ENCODE results near the gene SPOPL. TPM values are rescaled to one million over a fixed set of nuclear protein-coding genes. Genes with fewer than 3 reads are reported as not detected.
A peak's percentile ranks its signal among the peaks of the same experiment; 100 is the strongest.

Gene SPOPL
- total RNA-seq, 1 experiment from 2014 or later: 21.8 TPM

DNA sequence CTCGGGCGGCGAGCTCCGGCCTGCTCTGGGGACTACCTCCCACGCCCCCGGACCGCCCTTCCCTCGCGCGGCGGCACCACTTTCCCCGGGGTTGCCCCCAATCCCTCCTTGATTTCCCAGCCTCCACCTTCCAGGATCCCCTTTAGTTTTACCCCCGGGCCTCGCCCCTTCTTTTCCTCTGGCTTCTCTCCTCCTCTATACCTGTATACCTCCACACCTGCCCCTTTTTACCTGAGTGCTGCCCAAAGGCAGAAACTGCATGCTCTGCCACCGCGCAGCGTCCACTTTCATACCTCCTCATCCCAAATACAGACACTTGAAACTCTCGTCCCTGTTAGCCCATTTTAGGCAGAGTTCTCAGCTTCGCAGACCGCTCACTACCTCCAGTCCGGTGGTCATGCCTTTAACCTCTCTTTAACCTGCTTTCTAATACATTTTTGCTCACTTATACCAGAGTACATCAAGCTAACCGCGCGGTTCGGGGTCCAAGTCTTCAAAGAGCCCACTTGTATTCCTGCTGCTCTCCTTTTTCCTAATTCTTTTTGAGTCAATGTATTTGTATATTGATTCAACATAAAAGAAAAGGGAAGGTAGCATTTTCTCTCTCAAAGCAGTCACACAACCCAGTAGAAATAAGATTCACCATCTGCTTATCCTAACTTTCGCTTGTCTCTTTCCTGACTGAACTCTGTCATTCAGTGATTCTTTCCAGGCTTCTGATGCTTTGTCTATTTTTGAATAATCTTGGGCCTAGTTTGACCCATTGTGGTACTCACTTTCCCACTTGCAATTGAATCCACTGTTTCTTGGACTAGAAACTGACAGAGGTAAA, 901 bp downstream of the SPOPL start:
- ATAC-seq (peak; percentile 9), DNase-seq (ENCODE audit: low read depth, low spot score) (no peak)
- Histone ChIP-seq H3K27ac (ENCODE audit: low read length) (peak overlapping the region; percentile 81), H3K27me3 (ENCODE audit: control insufficient read depth, insufficient read depth, low read length) (no peaks in the 10 kb centered on the region), H3K36me3 (ENCODE audit: control insufficient read depth, insufficient read depth, low read length) (peaks cover 3% of the 10 kb centered on the region; the same call in 1 of the 2 replicates), H3K9me3 (ENCODE audit: control insufficient read depth, insufficient read depth, low read depth, low read length) (no peaks in the 10 kb centered on the region), H3K4me3 (ENCODE audit: low read depth in 2 of 2, low read length in 2 of 2) (peak overlapping the region; percentile 88 to 95), H3K4me1 (ENCODE audit: control insufficient read depth, insufficient read depth, low read length) (peaks cover 41% of the 10 kb centered on the region)
- intact Hi-C loops (cut with micrococcal nuclease; ENCODE audit: unreplicated experiment) (loop anchor here (10.0 kb wide), 1 partner anchor 272 kb away; no protein-coding TSS in a partner anchor), in situ Hi-C loops (cut with HindIII; ENCODE audit: low pct_unique_long_range_greater_than_20kb, low sequenced_read_pairs) (no loop called here)
- TSS peak; percentile 74 for BruUV-seq (replicated peaks)
- ChIA-PET POLR2A (no interaction called here), CTCF (interaction anchor here (0.6 kb wide), 1 partner anchor 25 kb away, joined by 3 read pairs; no protein-coding TSS in a partner anchor)
- TF ChIP-seq SIN3A (IDR thresholded peaks at IDR 0.05; ENCODE audit: borderline replicate concordance, insufficient read depth, low read depth, low read length) (no peak), TCF7L2 (IDR thresholded peaks at IDR 0.05; ENCODE audit: low read depth, low read length) (no peak)
- TF ChIP-seq, protein P1, sequence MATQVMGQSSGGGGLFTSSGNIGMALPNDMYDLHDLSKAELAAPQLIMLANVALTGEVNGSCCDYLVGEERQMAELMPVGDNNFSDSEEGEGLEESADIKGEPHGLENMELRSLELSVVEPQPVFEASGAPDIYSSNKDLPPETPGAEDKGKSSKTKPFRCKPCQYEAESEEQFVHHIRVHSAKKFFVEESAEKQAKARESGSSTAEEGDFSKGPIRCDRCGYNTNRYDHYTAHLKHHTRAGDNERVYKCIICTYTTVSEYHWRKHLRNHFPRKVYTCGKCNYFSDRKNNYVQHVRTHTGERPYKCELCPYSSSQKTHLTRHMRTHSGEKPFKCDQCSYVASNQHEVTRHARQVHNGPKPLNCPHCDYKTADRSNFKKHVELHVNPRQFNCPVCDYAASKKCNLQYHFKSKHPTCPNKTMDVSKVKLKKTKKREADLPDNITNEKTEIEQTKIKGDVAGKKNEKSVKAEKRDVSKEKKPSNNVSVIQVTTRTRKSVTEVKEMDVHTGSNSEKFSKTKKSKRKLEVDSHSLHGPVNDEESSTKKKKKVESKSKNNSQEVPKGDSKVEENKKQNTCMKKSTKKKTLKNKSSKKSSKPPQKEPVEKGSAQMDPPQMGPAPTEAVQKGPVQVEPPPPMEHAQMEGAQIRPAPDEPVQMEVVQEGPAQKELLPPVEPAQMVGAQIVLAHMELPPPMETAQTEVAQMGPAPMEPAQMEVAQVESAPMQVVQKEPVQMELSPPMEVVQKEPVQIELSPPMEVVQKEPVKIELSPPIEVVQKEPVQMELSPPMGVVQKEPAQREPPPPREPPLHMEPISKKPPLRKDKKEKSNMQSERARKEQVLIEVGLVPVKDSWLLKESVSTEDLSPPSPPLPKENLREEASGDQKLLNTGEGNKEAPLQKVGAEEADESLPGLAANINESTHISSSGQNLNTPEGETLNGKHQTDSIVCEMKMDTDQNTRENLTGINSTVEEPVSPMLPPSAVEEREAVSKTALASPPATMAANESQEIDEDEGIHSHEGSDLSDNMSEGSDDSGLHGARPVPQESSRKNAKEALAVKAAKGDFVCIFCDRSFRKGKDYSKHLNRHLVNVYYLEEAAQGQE (IDR thresholded peaks at IDR 0.05; ENCODE audit: insufficient read depth in 1 of 2, low read depth in 2 of 2, low read length in 1 of 2): no peak
- TF ChIP-seq, protein P2, sequence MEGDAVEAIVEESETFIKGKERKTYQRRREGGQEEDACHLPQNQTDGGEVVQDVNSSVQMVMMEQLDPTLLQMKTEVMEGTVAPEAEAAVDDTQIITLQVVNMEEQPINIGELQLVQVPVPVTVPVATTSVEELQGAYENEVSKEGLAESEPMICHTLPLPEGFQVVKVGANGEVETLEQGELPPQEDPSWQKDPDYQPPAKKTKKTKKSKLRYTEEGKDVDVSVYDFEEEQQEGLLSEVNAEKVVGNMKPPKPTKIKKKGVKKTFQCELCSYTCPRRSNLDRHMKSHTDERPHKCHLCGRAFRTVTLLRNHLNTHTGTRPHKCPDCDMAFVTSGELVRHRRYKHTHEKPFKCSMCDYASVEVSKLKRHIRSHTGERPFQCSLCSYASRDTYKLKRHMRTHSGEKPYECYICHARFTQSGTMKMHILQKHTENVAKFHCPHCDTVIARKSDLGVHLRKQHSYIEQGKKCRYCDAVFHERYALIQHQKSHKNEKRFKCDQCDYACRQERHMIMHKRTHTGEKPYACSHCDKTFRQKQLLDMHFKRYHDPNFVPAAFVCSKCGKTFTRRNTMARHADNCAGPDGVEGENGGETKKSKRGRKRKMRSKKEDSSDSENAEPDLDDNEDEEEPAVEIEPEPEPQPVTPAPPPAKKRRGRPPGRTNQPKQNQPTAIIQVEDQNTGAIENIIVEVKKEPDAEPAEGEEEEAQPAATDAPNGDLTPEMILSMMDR (IDR thresholded peaks at IDR 0.05): no peak

DNA sequence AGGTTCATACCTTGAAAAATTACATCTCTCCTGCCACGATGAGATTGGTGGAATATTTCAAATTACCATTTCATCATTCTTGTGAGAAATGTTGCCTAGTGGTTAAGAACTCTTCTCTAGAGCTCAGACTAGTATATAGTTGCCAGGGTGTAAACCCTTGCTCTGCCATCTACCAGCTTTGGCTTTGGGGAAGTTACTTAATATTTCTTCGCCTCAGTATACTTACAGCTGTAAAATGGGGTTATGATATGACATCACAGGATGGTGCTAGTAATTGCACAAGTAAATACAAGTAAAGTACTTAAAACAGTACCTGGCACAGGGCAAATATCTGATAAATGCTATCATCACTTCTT, 1.5 kb downstream of the SPOPL start:
- BruUV-seq (replicated peaks): no TSS peak
- Histone ChIP-seq H3K36me3 (ENCODE audit: control insufficient read depth, insufficient read depth, low read length) (peaks cover 3% of the 10 kb centered on the region; the same call in 1 of the 2 replicates), H3K9me3 (ENCODE audit: control insufficient read depth, insufficient read depth, low read depth, low read length) (no peaks in the 10 kb centered on the region), H3K4me3 (ENCODE audit: low read depth in 2 of 2, low read length in 2 of 2) (peak overlapping the region; percentile 88 to 95), H3K27me3 (ENCODE audit: control insufficient read depth, insufficient read depth, low read length) (no peaks in the 10 kb centered on the region), H3K4me1 (ENCODE audit: control insufficient read depth, insufficient read depth, low read length) (peaks cover 41% of the 10 kb centered on the region), H3K27ac (ENCODE audit: low read length) (peak overlapping the region; percentile 81)
- ATAC-seq (no peak), DNase-seq (ENCODE audit: low read depth, low spot score) (no peak)
- CTCF ChIA-PET: no interaction called here
- intact Hi-C loops (cut with micrococcal nuclease; ENCODE audit: unreplicated experiment): loop anchor here (10.0 kb wide), 1 partner anchor 272 kb away; no protein-coding TSS in a partner anchor
- in situ Hi-C loops (cut with HindIII; ENCODE audit: low pct_unique_long_range_greater_than_20kb, low sequenced_read_pairs): no loop called here
- TF ChIP-seq TCF7L2 (IDR thresholded peaks at IDR 0.05; ENCODE audit: low read depth, low read length): no peak
- no peak for TF ChIP-seq POLR2AphosphoS5 (IDR thresholded peaks at IDR 0.05; ENCODE audit: low read depth, low read length)
- TF ChIP-seq, protein P2 (IDR thresholded peaks at IDR 0.05): no peak
- no peak for TF ChIP-seq SIN3A (IDR thresholded peaks at IDR 0.05; ENCODE audit: borderline replicate concordance, insufficient read depth, low read depth, low read length)
- TF ChIP-seq, protein P1 (IDR thresholded peaks at IDR 0.05; ENCODE audit: insufficient read depth in 1 of 2, low read depth in 2 of 2, low read length in 1 of 2): no peak
- POLR2A ChIA-PET: no interaction called here

All from Panc1 (cell line).